GM12864 (cell line): ENCODE data around the gene EYA2.

Experiments
- DNase-seq: peaks from one replicate; pipeline ENCODE4 v3.0.0-alpha.2; 2011; ENCODE audit warnings: low read depth
- H3K4me3 ChIP-seq: 2 replicates; pipeline ENCODE4 v1.5.1; 2011; ENCODE audit warnings: mild to moderate bottlenecking, low read depth, low read length, control low read depth
- CTCF ChIP-seq: IDR thresholded peaks from 2 replicates; pipeline ENCODE4 v1.5.1; 2011; ENCODE audit warnings: low read depth, mild to moderate bottlenecking, moderate library complexity, low read length, control low read depth, inconsistent platforms; ENCODE audit errors: missing control alignments

Gene EYA2

GRCh38 chr20:47089151-47089550, 194.5 kb downstream of the EYA2 start:
- DNase-seq: no peak
- no peak overlapping the region for H3K4me3 ChIP-seq
- TF ChIP-seq CTCF: no peak

- TF ChIP-seq CTCF: no peak
- H3K4me3 ChIP-seq: no peak overlapping the region
- no peak for DNase-seq
Observed at GRCh38 chr20:47090835-47091234, 196.2 kb downstream of the EYA2 start.

- no peak for DNase-seq
- TF ChIP-seq CTCF: no peak
- H3K4me3 ChIP-seq: no peak overlapping the region
Observed at GRCh38 chr20:47093320-47093966, 198.8 kb downstream of the EYA2 start.

GRCh38 chr20:47095690-47096089, 201.0 kb downstream of the EYA2 start:
- TF ChIP-seq CTCF: no peak
- no peak for DNase-seq
- no peak overlapping the region for H3K4me3 ChIP-seq

GRCh38 chr20:47097691-47098622, 203.3 kb downstream of the EYA2 start:
- DNase-seq: no peak
- TF ChIP-seq CTCF: no peak
- no peak overlapping the region for H3K4me3 ChIP-seq

GRCh38 chr20:47099093-47099492, 204.4 kb downstream of the EYA2 start:
- DNase-seq: no peak
- no peak for TF ChIP-seq CTCF
- no peak overlapping the region for H3K4me3 ChIP-seq
